ENCODE results near the gene CPNE6.
"Not testable (repeated sequence)": the region's sequence is repeated elsewhere in the genome, so short reads cannot be mapped to it uniquely, and the experiment has no call there.

CPNE6 gene

GRCh38 chr14:24105609-24106239, 34.4 kb downstream of the CPNE6 start:
- DNase-seq (ENCODE audit: low spot score), result not testable (repeated sequence)

- DNase-seq (ENCODE audit: low spot score), result no peak
Observed at GRCh38 chr14:24106672-24107271, 35.4 kb downstream of the CPNE6 start.

- DNase-seq (ENCODE audit: low spot score), result no peak
Observed at GRCh38 chr14:24108336-24108874, 37.0 kb downstream of the CPNE6 start.

- DNase-seq (ENCODE audit: low spot score), result no peak
Observed at GRCh38 chr14:24110060-24110459, 38.7 kb downstream of the CPNE6 start.

GRCh38 chr14:24110523-24110922, 39.2 kb downstream of the CPNE6 start:
- no peak for DNase-seq (ENCODE audit: low spot score)

GRCh38 chr14:24113379-24113800, 42.0 kb downstream of the CPNE6 start:
- no peak for DNase-seq (ENCODE audit: low spot score)

- DNase-seq (ENCODE audit: low spot score), result peak; percentile 83
Observed at GRCh38 chr14:24113801-24114531, 42.6 kb downstream of the CPNE6 start.

- peak; percentile 99 for DNase-seq (ENCODE audit: low spot score)
Observed at GRCh38 chr14:24114532-24115421, 43.4 kb downstream of the CPNE6 start, which contains the start of the genes DCAF11 and NRL. TSS of gene DCAF11 (plus strand) at chr14:24114777. CDS start at chr14:24115595, 818 bp downstream. TSS of gene NRL (minus strand) at chr14:24114949. CDS start at chr14:24082848, 32,101 bp downstream.

GRCh38 chr14:24115422-24116127, 44.2 kb downstream of the CPNE6 start:
- DNase-seq (ENCODE audit: low spot score), result no peak

GRCh38 chr14:24116128-24116814, 44.9 kb downstream of the CPNE6 start:
- DNase-seq (ENCODE audit: low spot score), result no peak

- DNase-seq (ENCODE audit: low spot score), result no peak
Observed at GRCh38 chr14:24117179-24117578, 45.8 kb downstream of the CPNE6 start.

GRCh38 chr14:24119691-24120090, 48.3 kb downstream of the CPNE6 start:
- no peak for DNase-seq (ENCODE audit: low spot score)

- no peak for DNase-seq (ENCODE audit: low spot score)
Observed at GRCh38 chr14:24121210-24121609, 49.8 kb downstream of the CPNE6 start.

GRCh38 chr14:24122416-24122815, 51.1 kb downstream of the CPNE6 start:
- DNase-seq (ENCODE audit: low spot score), result no peak

- DNase-seq (ENCODE audit: low spot score), result no peak
Observed at GRCh38 chr14:24122898-24123297, 51.5 kb downstream of the CPNE6 start.

GRCh38 chr14:24123424-24124417, 52.4 kb downstream of the CPNE6 start:
- DNase-seq (ENCODE audit: low spot score), result no peak

GRCh38 chr14:24126939-24127338, 55.6 kb downstream of the CPNE6 start:
- no peak for DNase-seq (ENCODE audit: low spot score)

- no peak for DNase-seq (ENCODE audit: low spot score)
Observed at GRCh38 chr14:24127673-24128072, 56.3 kb downstream of the CPNE6 start.
